ENCODE measurements around the gene DUSP9.

Gene DUSP9

GRCh38 chrX:153635788-153636668 lies 11.0 kb upstream of the DUSP9 start:
- DNase-seq (ENCODE audit: low read depth in 2 of 2) = no peak

- no peak for DNase-seq (ENCODE audit: low read depth in 2 of 2)
These were observed 10.3 kb upstream of the DUSP9 start for GRCh38 chrX:153636716-153637115.

DNA sequence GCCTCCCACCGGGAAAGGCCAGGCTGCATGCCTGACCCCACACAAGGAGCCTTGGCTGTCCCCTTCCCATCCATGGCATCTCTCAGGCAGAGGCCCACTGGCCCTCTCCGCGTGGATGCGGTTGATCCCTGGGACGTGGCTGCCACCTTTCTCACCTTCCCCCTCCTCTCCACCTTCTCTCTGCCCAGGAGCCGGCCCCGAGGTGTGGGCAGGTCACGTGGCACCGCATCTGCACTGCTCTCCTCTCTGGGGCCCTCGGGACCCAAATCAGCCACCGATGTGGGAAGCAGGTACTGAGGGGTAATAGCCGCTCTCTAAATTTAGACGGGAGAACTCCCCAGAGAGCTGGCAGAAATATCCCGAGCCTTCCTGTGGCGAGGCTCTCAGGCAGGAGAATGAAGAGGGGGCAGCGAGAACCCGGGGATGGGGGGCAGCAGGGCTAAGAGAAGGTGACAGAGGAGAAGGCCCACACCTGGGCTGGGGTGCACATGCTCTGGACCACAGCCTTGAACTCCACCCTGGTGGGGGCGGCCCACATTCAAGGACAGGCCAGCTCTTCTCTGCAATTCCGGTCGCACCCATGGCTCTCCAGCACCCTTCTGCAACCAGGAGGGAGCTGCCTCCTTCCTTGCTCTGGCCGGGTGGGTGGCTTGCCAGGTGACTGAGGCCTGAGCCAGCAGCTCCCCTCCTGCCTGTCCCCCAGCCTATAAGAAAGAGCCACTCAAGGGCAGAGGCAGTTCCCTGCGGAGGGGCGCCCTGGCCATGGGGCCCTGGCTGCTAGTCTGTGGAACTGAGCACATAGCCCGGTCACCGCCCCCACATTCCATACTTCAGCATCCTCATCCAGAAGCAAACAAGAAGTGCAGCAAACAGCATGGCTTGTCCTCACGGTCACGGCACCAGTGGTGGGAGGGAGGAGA lies 9.6 kb upstream of the DUSP9 start:
- DNase-seq (ENCODE audit: low read depth in 2 of 2) = no peak

- no peak for DNase-seq (ENCODE audit: low read depth in 2 of 2)
These were observed 9.0 kb upstream of the DUSP9 start for GRCh38 chrX:153638041-153638371.

GRCh38 chrX:153638436-153639176 lies 8.4 kb upstream of the DUSP9 start:
- DNase-seq (ENCODE audit: low read depth in 2 of 2) = no peak

DNA sequence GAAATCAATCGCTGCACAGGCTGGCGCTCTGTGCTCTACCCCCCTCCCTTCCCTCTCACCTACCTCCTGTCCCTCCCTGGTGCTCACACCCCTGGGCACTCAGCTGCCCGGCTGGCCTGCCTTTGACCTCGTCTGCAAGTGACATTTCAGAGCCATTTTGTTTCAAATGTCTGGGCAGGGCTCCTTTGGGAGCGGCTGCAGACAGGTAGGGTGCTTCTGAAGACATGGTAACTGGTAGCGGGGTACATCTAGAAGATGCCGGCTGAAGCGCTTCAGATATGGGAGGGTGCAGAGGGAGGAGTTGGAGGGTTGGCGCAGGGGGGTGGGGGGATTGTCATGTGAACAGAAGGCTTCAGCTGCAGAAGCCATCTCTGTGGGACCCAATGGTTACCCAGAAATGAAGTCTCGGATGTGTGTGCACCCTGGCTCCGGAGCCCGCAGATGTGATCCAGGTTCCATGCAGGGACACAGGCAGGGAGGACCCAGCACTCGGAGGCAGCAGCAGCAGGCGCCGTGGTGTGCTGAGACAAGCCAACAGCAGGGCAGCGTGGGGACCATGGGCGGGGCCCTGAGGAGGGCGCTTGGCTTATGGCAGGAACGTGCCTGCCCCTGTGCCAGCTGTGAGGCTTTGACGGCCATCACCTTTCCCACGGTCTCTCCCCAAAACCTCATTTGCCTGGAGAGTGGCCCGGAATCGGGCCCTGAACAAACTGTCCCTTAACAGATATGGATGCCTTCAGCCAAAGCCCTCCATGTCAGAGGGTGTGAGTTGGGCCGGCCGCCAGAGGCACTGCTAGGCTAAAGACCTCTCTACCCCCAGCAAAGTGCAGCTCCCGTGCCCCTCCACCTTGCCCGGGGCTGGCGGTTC lies 7.6 kb upstream of the DUSP9 start:
- no peak for DNase-seq (ENCODE audit: low read depth in 2 of 2)

GRCh38 chrX:153640045-153640686 lies 6.8 kb upstream of the DUSP9 start:
- DNase-seq (ENCODE audit: low read depth in 2 of 2) = no peak

DNA sequence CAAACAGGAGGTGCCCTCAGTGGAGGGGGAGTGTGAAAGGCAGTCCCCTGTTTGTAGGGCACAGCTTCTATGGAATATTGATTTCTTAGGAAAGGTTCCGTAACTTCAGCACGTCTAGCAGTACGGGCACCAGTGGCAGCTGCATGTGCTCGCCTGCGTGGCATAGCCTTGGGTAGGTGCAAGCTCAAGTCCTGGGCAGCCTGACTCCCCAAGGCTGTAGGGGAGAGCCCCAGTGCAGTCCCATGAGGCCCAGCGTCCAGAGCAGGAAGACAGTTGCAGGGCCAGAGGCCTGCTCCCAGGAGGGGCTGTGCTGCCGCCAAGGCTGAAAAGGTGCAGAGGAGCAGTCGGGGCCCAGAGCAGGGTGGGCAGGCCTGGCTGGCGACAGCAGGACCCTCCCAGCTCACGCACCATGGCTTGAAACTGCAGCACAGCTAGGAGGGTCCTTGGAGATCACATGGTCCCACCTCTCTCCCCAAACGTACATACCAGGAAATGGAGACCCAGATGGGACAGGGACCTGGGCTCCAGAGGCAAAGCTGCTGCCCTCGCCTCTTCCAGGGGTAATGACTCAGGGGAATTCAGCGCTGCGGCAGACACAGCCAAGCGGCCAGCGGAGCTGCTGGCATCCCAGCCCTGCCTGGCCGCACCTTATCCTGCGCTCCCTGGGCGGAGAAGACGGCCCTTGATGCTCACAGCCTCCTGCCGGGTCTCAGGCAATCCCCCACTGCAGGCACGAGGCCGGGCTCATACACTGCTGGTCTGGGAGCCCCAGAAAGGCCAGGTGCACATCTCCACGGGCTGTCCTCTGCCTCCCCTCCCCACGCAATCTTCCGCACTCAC lies 6.0 kb upstream of the DUSP9 start:
- DNase-seq (ENCODE audit: low read depth in 2 of 2) = no peak

GRCh38 chrX:153641627-153642026 lies 5.4 kb upstream of the DUSP9 start:
- DNase-seq (ENCODE audit: low read depth in 2 of 2) = no peak

- no peak for DNase-seq (ENCODE audit: low read depth in 2 of 2)
These were observed 4.8 kb upstream of the DUSP9 start for GRCh38 chrX:153642051-153642654.

GRCh38 chrX:153642655-153643430 lies 4.2 kb upstream of the DUSP9 start:
- no peak for DNase-seq (ENCODE audit: low read depth in 2 of 2)

GRCh38 chrX:153643431-153644351 lies 3.3 kb upstream of the DUSP9 start:
- DNase-seq (ENCODE audit: low read depth in 2 of 2) = no peak

DNA sequence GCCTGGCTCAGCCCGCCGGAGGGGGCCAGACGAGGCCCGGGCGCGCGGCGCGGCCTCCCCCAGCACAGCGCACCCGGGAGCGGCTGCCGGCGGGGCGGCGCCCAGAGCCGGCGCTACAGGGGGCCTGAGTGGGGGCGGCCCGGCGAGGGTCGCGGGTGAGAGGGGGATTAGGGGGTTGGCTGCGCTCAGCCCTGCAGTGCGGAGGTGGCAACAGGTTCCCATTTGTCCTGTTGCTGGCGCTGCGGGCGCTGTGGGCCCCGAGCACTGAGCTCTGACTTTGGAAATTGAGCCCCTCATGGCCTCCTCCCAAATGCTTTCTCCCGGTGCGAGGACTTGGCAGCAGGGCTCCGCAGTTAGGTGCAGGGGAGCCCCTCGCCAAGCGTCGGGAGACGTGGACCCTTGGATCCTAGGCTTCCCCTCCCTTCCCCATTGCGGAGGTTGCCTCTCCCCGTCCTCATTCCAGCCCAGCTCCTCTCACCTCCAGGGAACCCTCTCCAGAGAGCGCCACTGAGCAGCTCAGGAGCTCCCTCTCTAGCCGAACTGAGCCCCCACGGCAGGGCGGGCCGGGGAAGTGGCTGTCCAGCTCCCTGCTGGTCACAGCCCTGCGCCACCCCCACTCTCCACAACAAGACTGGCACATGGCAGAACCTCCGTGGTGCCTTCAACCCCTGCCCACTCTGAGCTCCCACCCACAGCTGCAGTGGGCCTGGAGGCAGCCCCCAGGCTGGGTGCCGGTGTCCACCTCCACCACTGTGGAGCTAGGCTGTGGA lies 2.5 kb upstream of the DUSP9 start:
- no peak for DNase-seq (ENCODE audit: low read depth in 2 of 2)

GRCh38 chrX:153645151-153645550 lies 1.9 kb upstream of the DUSP9 start:
- DNase-seq (ENCODE audit: low read depth in 2 of 2) = no peak

DNA sequence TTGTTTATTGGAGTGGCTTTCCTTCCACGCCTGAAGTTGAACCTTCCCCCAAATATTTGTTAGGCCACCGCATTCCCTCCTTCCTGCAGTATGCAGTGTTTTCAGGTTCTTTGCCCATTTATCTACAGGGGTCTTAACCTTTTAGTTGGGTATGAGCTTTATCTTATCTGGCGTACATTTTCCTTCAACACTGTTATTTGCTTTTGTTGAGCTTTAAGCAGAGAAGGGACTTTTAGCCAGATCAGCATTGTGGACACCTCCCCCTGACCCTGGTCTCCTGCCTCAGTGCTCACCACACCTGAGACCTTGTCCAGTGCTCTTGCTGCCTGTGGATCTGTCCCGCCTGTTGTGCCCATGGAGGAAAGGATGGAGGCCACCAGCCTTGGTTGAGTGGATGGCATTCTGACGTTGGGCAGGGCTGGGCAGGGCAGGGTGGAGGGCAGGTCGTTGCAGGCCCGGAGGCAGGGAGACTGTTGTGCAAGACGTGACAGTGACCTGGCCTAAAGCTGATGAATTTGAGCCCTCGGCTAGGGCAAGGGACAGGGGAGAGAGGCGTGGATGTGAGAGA lies 998 bp upstream of the DUSP9 start:
- DNase-seq (ENCODE audit: low read depth in 2 of 2) = no peak

Data from fibroblast of skin of left biceps (primary cell).